Panc1 (cell line): ENCODE data around the gene A2ML1. TPM values are rescaled to one million over a fixed set of nuclear protein-coding genes. Genes with fewer than 3 reads are reported as not detected.

Experiments used
- ATAC-seq: fragments of 200-7000 bp; cut with Tn5 transposase; 2 replicates; pipeline ENCODE4 v1.9.1; 2020; ENCODE audit warnings: mild to moderate bottlenecking, moderate library complexity
- BruUV-seq: library from RNA; stranded (reverse); fragments of 400-500 nt; replicated peaks from 2 replicates; lab custom pipeline; 2021; lab: Mats Ljungman, UMichigan
- CTCF ChIA-PET: fragments of 300-600 bp; sonication (Branson Sonifier 250); formaldehyde crosslinking; loops from one replicate; lab custom pipeline; 2022; ENCODE audit warnings: antibody characterized with exemption; lab: Charles Lee
- POLR2A ChIA-PET: fragments of 300-600 bp; sonication (Branson Sonifier 250); formaldehyde crosslinking; loops from one replicate; lab custom pipeline; 2022; ENCODE audit warnings: antibody characterized with exemption; lab: Charles Lee
- DNase-seq: peaks from one replicate; pipeline ENCODE4 v3.0.0-alpha.2; 2010; ENCODE audit warnings: low read depth, low spot score
- H3K27ac ChIP-seq: 2 replicates; pipeline ENCODE4 v1.5.1; 2011; ENCODE audit warnings: mild to moderate bottlenecking, low read length, inconsistent platforms
- H3K27me3 ChIP-seq: fragments of 200-500 bp; sonication (Bioruptor generic); 2 replicates; pipeline ENCODE4 v1.6.0; 2014; ENCODE audit warnings: low read length, inconsistent platforms; ENCODE audit not compliant: control insufficient read depth, insufficient read depth
- H3K36me3 ChIP-seq: fragments of 200-500 bp; sonication (Bioruptor generic); 2 replicates; pipeline ENCODE4 v1.5.1; 2014; ENCODE audit warnings: inconsistent platforms, mild to moderate bottlenecking, low read length, moderate library complexity; ENCODE audit not compliant: control insufficient read depth, insufficient read depth
- H3K4me1 ChIP-seq: 2 replicates; pipeline ENCODE4 v1.5.1; 2011; ENCODE audit warnings: inconsistent platforms, mild to moderate bottlenecking, low read length, moderate library complexity; ENCODE audit not compliant: control insufficient read depth, insufficient read depth
- H3K4me3 ChIP-seq, 2 experiments: 2 replicates each; pipeline ENCODE4 v1.5.1; 2011 to 2012; ENCODE audit warnings: low read depth in 2 of 2, low read length in 2 of 2, mild to moderate bottlenecking in 2 of 2, inconsistent platforms in 1 of 2, moderate library complexity in 1 of 2
- H3K9me3 ChIP-seq: fragments of 200-500 bp; sonication (Bioruptor generic); 2 replicates; pipeline ENCODE4 v1.5.1; 2014; ENCODE audit warnings: low read depth, mild to moderate bottlenecking, inconsistent platforms, low read length, moderate library complexity; ENCODE audit not compliant: control insufficient read depth, insufficient read depth
- POLR2AphosphoS5 ChIP-seq: IDR thresholded peaks from 2 replicates; pipeline ENCODE4 v1.6.1; 2012; ENCODE audit warnings: mild to moderate bottlenecking, low read depth, low read length, moderate library complexity
- SIN3A ChIP-seq: IDR thresholded peaks from 2 replicates; pipeline ENCODE4 v1.6.1; 2012; ENCODE audit warnings: low read depth, mild to moderate bottlenecking, low read length, moderate library complexity, borderline replicate concordance; ENCODE audit not compliant: insufficient read depth
- TCF7L2 ChIP-seq: IDR thresholded peaks from 2 replicates; pipeline ENCODE4 v1.6.1; 2011; ENCODE audit warnings: mild to moderate bottlenecking, low read depth, low read length, inconsistent platforms
- in situ Hi-C: cut with HindIII; loops from 2 replicates; pipeline ENCODE4 v1.10.0; 2016; ENCODE audit warnings: low sequenced_read_pairs, low pct_unique_long_range_greater_than_20kb
- intact Hi-C: fragments of 100-400 bp; cut with micrococcal nuclease; formaldehyde crosslinking; loops from one replicate; pipeline ENCODE4 v1.10.0; 2022; ENCODE audit not compliant: unreplicated experiment
- total RNA-seq: library from RNA; stranded (reverse); gene quantifications from one replicate; pipeline ENCODE4 v1.2.1, GENCODE V29; 2021; ENCODE audit not compliant: unreplicated experiment
- TF ChIP-seq, protein P1 (sequence below), 2 experiments: IDR thresholded peaks; 2 replicates each; pipeline ENCODE4 v1.6.1; 2011 to 2012; ENCODE audit warnings: low read depth in 2 of 2, control low read depth in 1 of 2, low read length in 1 of 2, mild to moderate bottlenecking in 1 of 2, moderate library complexity in 1 of 2; ENCODE audit not compliant: insufficient read depth in 1 of 2
- TF ChIP-seq, protein P2 (sequence below): fragments of 450-650 bp; IDR thresholded peaks from 2 replicates; pipeline ENCODE4 v1.5.1; 2017; ENCODE audit warnings: mild to moderate bottlenecking

Gene A2ML1
- total RNA-seq, 1 experiment from 2014 or later, result not detected

GRCh38 chr12:8832500-8832899 is 10.1 kb downstream of the A2ML1 start:
- Histone ChIP-seq H3K27ac (no peak overlapping the region), H3K9me3 (no peaks in the 10 kb centered on the region), H3K36me3 (no peaks in the 10 kb centered on the region), H3K27me3 (no peaks in the 10 kb centered on the region), H3K4me1 (no peaks in the 10 kb centered on the region), H3K4me3 (no peak overlapping the region)
- CTCF ChIA-PET, result no interaction called here
- DNase-seq, result no peak
- POLR2A ChIA-PET, result no interaction called here
- TF ChIP-seq POLR2AphosphoS5 (no peak), SIN3A (no peak), TCF7L2 (no peak)
- TF ChIP-seq, protein P1, sequence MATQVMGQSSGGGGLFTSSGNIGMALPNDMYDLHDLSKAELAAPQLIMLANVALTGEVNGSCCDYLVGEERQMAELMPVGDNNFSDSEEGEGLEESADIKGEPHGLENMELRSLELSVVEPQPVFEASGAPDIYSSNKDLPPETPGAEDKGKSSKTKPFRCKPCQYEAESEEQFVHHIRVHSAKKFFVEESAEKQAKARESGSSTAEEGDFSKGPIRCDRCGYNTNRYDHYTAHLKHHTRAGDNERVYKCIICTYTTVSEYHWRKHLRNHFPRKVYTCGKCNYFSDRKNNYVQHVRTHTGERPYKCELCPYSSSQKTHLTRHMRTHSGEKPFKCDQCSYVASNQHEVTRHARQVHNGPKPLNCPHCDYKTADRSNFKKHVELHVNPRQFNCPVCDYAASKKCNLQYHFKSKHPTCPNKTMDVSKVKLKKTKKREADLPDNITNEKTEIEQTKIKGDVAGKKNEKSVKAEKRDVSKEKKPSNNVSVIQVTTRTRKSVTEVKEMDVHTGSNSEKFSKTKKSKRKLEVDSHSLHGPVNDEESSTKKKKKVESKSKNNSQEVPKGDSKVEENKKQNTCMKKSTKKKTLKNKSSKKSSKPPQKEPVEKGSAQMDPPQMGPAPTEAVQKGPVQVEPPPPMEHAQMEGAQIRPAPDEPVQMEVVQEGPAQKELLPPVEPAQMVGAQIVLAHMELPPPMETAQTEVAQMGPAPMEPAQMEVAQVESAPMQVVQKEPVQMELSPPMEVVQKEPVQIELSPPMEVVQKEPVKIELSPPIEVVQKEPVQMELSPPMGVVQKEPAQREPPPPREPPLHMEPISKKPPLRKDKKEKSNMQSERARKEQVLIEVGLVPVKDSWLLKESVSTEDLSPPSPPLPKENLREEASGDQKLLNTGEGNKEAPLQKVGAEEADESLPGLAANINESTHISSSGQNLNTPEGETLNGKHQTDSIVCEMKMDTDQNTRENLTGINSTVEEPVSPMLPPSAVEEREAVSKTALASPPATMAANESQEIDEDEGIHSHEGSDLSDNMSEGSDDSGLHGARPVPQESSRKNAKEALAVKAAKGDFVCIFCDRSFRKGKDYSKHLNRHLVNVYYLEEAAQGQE (IDR thresholded peaks at IDR 0.05; ENCODE audit: insufficient read depth in 1 of 2, low read depth in 2 of 2, low read length in 1 of 2), result no peak
- TF ChIP-seq, protein P2, sequence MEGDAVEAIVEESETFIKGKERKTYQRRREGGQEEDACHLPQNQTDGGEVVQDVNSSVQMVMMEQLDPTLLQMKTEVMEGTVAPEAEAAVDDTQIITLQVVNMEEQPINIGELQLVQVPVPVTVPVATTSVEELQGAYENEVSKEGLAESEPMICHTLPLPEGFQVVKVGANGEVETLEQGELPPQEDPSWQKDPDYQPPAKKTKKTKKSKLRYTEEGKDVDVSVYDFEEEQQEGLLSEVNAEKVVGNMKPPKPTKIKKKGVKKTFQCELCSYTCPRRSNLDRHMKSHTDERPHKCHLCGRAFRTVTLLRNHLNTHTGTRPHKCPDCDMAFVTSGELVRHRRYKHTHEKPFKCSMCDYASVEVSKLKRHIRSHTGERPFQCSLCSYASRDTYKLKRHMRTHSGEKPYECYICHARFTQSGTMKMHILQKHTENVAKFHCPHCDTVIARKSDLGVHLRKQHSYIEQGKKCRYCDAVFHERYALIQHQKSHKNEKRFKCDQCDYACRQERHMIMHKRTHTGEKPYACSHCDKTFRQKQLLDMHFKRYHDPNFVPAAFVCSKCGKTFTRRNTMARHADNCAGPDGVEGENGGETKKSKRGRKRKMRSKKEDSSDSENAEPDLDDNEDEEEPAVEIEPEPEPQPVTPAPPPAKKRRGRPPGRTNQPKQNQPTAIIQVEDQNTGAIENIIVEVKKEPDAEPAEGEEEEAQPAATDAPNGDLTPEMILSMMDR, result no peak
- ATAC-seq, result no peak
- intact Hi-C loops, result no loop called here
- in situ Hi-C loops, result no loop called here
- BruUV-seq, result no TSS peak

GRCh38 chr12:8834230-8834629 is 11.8 kb downstream of the A2ML1 start:
- Histone ChIP-seq H3K4me1 (no peaks in the 10 kb centered on the region), H3K4me3 (no peak overlapping the region), H3K27ac (no peak overlapping the region), H3K9me3 (no peaks in the 10 kb centered on the region), H3K27me3 (no peaks in the 10 kb centered on the region), H3K36me3 (no peaks in the 10 kb centered on the region)
- in situ Hi-C loops, result no loop called here
- TF ChIP-seq, protein P1 (IDR thresholded peaks at IDR 0.05; ENCODE audit: insufficient read depth in 1 of 2, low read depth in 2 of 2, low read length in 1 of 2), result no peak
- TF ChIP-seq POLR2AphosphoS5, result no peak
- TF ChIP-seq SIN3A, result no peak
- TF ChIP-seq, protein P2, result no peak
- TF ChIP-seq TCF7L2, result no peak
- DNase-seq (no peak), ATAC-seq (no peak)
- ChIA-PET CTCF (no interaction called here), POLR2A (no interaction called here)
- no TSS peak for BruUV-seq
- intact Hi-C loops, result no loop called here
